ENCODE data around the gene PHLDB1. TPM values are rescaled to one million over a fixed set of nuclear protein-coding genes. Genes with fewer than 3 reads are reported as not detected.
"Not testable (repeated sequence)": the region's sequence is repeated elsewhere in the genome, so short reads cannot be mapped to it uniquely, and the experiment has no call there.

Gene PHLDB1
- total RNA-seq, 2 donors from 2014 or later, result 108 to 159 TPM

- ATAC-seq (no peak), DNase-seq (no peak)
- intact Hi-C loops (cut with DNase I), result no loop called here
Measured at GRCh38 chr11:118663902-118664301, 56.5 kb downstream of the PHLDB1 start.

- DNase-seq (no peak), ATAC-seq (no peak)
- intact Hi-C loops (cut with DNase I), result no loop called here
Measured at GRCh38 chr11:118666371-118666770, 59.0 kb downstream of the PHLDB1 start.

GRCh38 chr11:118670063-118670462 lies 62.6 kb downstream of the PHLDB1 start:
- ATAC-seq, result no peak
- intact Hi-C loops (cut with DNase I), result no loop called here
- no peak for DNase-seq

- no peak for DNase-seq
- ATAC-seq, result no peak
- intact Hi-C loops (cut with DNase I), result no loop called here
Measured at GRCh38 chr11:118671254-118671653, 63.8 kb downstream of the PHLDB1 start.

GRCh38 chr11:118672846-118673245 lies 65.4 kb downstream of the PHLDB1 start:
- no peak for ATAC-seq
- intact Hi-C loops (cut with DNase I), result no loop called here

GRCh38 chr11:118673361-118674081 lies 66.1 kb downstream of the PHLDB1 start:
- no peak for ATAC-seq
- DNase-seq, result no peak
- intact Hi-C loops (cut with DNase I), result no loop called here

More at GRCh38 chr11:118672846-118673245, 65.4 kb downstream of the PHLDB1 start:
- DNase-seq, result no peak

- ATAC-seq (no peak), DNase-seq (no peak)
- intact Hi-C loops (cut with DNase I), result no loop called here
Measured at GRCh38 chr11:118674082-118674435, 66.6 kb downstream of the PHLDB1 start.

- intact Hi-C loops (cut with DNase I), result no loop called here
- DNase-seq, result no peak
- no peak for ATAC-seq
Measured at GRCh38 chr11:118677977-118678376, 70.6 kb downstream of the PHLDB1 start.

- intact Hi-C loops (cut with DNase I), result not testable (repeated sequence)
- DNase-seq (peak; percentile 80), ATAC-seq (peak; percentile 63 to 74)
Measured at GRCh38 chr11:118678908-118679307, 71.5 kb downstream of the PHLDB1 start.

- DNase-seq (no peak), ATAC-seq (peak in 1 of 2 donors; percentile 20)
- intact Hi-C loops (cut with DNase I), result no loop called here
Measured at GRCh38 chr11:118679483-118679882, 72.1 kb downstream of the PHLDB1 start, which contains the start of gene TREH. TREH (minus strand) TSS chr11:118679650; CDS start chr11:118679627, 23 bp downstream.

- ATAC-seq (no peak), DNase-seq (no peak)
- intact Hi-C loops (cut with DNase I), result no loop called here
Measured at GRCh38 chr11:118682372-118682771, 75.0 kb downstream of the PHLDB1 start.

GRCh38 chr11:118682939-118683338 lies 75.5 kb downstream of the PHLDB1 start:
- ATAC-seq; DNase-seq; intact Hi-C loops (cut with DNase I): not testable (repeated sequence)

GRCh38 chr11:118684187-118684586 lies 76.8 kb downstream of the PHLDB1 start:
- no peak for DNase-seq
- ATAC-seq, result no peak
- intact Hi-C loops (cut with DNase I), result no loop called here

- DNase-seq (no peak), ATAC-seq (no peak)
- intact Hi-C loops (cut with DNase I), result no loop called here
Measured at GRCh38 chr11:118687906-118688305, 80.5 kb downstream of the PHLDB1 start.

- ATAC-seq; DNase-seq; intact Hi-C loops (cut with DNase I): not testable (repeated sequence)
Measured at GRCh38 chr11:118688339-118688738, 80.9 kb downstream of the PHLDB1 start.

- ATAC-seq, result no peak
- no peak for DNase-seq
- intact Hi-C loops (cut with DNase I), result no loop called here
Measured at GRCh38 chr11:118688851-118689502, 81.6 kb downstream of the PHLDB1 start.

- no peak for DNase-seq
- intact Hi-C loops (cut with DNase I), result no loop called here
- ATAC-seq, result peak in 1 of 2 donors; percentile 9
Measured at GRCh38 chr11:118689503-118689851, 82.1 kb downstream of the PHLDB1 start.

GRCh38 chr11:118689852-118690552 lies 82.6 kb downstream of the PHLDB1 start:
- DNase-seq (peak; percentile 86), ATAC-seq (peak; percentile 96)
- intact Hi-C loops (cut with DNase I), result loop anchor here (2.0 to 10.0 kb wide), 3 partner anchors 241 to 267 kb away; partner anchors contain the start of gene UPK2 (in 2 of the 2)

- DNase-seq (no peak), ATAC-seq (peak in 1 of 2 donors; percentile 1)
- intact Hi-C loops (cut with DNase I), result loop anchor here (2.0 to 10.0 kb wide), 3 partner anchors 240 to 266 kb away; partner anchors contain the start of gene UPK2 (in 2 of the 2)
Measured at GRCh38 chr11:118690553-118691304, 83.3 kb downstream of the PHLDB1 start.
